Stimulated activated CD8-positive, alpha-beta memory T cell treated with anti-CD3 and anti-CD28 coated beads, Interleukin-4, amount 100 ng/mL, for 24 hours (primary cell): ENCODE results near the gene MTERF2.
"Not testable (repeated sequence)": the region's sequence is repeated elsewhere in the genome, so short reads cannot be mapped to it uniquely, and the experiment has no call there.

Source experiments
- DNase-seq: peaks from one replicate; pipeline ENCODE4 v3.0.0-alpha.2; 2020; ENCODE audit warnings: low read depth

Gene MTERF2

DNA sequence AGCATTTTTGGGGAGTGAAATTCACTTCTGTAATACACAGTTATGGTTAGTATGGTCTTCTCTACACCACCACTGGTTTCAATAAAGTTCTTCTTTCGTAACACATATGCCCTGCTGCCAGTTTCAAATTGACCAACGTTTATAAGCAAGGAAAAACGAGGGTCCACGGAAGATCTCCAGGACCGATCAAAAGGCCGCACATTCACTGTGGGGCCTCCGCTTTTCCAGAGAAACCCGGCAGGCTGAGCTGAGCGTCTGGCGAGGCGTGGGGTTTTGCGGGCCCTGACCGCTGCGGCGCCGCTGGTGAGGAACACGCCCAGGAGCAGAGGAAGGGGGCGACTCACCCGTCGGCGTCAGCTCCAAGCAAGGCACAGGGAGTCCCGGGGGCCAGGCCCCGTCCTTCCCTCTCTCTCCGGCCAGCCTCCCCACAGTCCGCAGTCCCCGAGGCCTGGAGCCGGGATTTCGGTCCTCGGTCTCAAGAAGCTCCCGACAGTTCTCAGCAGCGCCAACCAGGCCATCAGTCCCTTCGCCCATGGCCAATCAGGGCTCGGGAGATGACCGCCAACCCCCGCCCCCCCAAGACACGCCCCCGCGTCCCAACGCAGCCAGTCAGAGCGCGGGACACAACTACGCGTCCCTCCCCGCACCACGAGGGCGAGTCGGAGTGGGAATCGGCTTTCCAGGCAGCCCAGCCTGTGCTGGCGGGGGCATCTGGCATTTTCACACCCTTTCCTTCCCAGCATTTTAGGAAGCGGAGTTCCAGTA, at the start of gene MTERF2:
Gene MTERF2 (minus strand): TSS at position 522 of the 765 bp plus-strand sequence. CDS start 8,432 bp downstream, outside the sequence.
- peak; percentile 74 for DNase-seq

- no peak for DNase-seq
Measured at GRCh38 chr12:107035733-107036132, 48.8 kb upstream of the MTERF2 start.

GRCh38 chr12:107033758-107034739, 47.1 kb upstream of the MTERF2 start:
- DNase-seq = no peak

GRCh38 chr12:107032266-107032665, 45.3 kb upstream of the MTERF2 start:
- DNase-seq = no peak

- no peak for DNase-seq
Measured at GRCh38 chr12:107031061-107031460, 44.1 kb upstream of the MTERF2 start.

GRCh38 chr12:107029081-107029480, 42.1 kb upstream of the MTERF2 start:
- DNase-seq = no peak

DNA sequence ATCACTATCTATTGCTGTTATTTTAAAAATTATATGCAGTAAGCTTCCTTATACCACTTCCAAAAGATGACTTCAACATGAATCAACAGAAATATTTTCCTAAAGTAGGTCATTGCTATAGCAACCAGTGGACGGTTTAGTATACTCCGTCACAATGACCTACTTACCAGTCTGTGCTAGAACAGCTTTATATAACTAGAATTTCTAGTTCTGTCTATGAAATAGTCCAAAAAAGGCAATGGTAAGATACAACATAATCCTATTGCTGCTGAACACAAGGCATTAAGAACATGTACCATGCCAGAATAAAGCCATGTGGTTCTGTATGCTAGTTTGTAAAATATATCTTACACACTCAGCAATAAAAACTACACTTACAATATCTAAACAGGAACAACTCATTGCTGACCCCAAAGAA, 40.7 kb upstream of the MTERF2 start:
- DNase-seq = no peak

- no peak for DNase-seq
Measured at GRCh38 chr12:107026806-107027635, 40.1 kb upstream of the MTERF2 start.

DNA sequence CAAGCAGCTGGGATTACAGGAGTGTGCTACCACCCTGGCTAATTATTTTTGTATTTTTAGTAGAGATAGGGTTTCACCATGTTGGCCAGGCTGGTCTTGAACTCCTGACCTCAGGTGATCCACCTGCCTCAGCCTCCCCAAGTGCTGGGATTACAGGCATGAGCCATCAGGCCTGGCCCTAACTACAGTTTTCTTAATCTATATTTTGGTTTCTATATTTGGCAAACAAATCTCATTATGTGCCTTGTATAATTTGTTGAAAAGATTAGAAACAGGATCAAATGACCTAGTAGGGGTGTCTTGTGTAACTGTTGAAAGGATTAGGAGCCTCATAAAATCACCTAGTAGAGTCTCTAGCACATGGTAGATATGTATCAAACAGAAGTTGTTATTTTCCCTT, 39.4 kb upstream of the MTERF2 start:
- DNase-seq = not testable (repeated sequence)

DNA sequence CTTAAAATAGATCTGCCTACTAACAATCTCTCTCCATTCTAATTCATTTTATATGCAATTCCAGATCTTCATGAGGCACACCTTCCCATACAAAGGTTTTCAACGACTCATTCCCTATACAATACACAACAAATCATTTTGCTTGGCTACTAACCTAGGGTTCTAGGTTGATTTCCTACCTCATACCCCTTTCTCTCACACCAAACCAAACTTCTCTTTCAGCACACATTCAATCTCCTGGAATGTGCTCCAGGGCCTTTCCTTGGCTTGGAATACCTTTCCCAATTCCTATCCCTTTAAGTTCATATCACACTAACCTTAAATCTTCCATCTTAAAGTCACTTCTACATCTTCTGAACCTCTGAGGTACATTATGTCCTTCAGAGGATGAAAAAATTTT, 38.7 kb upstream of the MTERF2 start:
- DNase-seq = no peak

GRCh38 chr12:107019546-107019945, 32.6 kb upstream of the MTERF2 start:
- no peak for DNase-seq

GRCh38 chr12:107017042-107017441, 30.1 kb upstream of the MTERF2 start:
- DNase-seq = no peak

- DNase-seq = no peak
Measured at GRCh38 chr12:107014055-107014454, 27.1 kb upstream of the MTERF2 start.

- no peak for DNase-seq
Measured at GRCh38 chr12:107012736-107013425, 25.9 kb upstream of the MTERF2 start.

GRCh38 chr12:107011519-107011918, 24.6 kb upstream of the MTERF2 start:
- DNase-seq = no peak

DNA sequence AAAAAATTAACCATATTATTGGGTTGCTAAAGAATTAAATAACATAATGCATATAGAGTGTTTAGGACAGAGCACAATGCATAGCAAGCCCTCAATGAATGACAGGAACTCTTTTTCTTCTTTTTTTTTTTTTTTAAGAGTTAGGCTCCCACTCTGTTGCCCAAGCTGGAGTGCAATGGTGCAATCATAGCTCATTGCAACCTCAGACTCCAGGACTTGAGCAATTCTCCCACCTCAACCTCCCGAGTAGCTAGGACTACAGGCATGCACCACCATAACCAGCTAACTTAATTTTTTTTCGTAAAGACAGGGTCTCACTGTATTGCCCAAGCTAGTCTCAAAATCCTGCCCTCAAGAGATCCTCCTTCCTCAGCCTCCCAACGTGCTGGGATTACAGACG, 20.5 kb upstream of the MTERF2 start:
- DNase-seq = no peak

DNA sequence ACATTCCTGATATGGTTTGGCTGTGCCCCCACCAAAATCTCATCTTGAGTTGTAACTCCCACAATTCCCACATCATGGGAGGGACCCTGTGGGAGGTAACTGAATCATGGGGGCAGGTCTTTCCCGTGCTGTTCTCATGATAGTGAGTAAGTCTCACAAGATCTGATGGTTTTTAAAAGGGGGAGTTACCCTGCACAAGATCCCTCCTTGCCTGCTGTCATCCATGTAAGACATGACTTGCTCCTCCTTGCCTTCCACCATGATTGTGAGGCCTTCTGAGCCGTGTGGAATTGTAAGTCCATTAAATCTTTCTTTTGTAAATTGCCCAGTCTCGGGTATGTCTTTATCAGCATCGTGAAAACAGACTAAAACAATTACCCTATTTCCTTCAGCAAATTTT, 15.7 kb upstream of the MTERF2 start:
- not testable (repeated sequence) for DNase-seq

GRCh38 chr12:106999446-106999845, 12.5 kb upstream of the MTERF2 start:
- DNase-seq = no peak

DNA sequence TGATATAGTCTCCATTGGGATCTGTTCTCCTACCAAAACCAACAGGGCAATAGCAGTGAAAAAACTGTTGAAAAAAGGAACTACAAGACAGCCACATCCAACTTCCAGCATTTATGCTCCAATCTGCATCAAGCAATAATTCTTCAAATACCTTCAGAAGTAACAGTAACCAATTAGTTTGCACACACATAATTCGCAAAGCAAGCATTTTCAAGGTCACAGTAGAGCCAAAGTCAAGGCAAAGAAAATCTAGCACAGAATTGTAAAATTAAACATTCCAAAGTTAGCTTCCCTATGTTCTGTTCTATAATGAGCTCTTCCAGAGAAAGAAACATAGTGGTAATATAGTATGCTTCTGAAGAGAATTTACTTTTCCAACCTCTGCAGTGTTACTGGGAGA, 11.0 kb upstream of the MTERF2 start:
- DNase-seq = no peak

DNA sequence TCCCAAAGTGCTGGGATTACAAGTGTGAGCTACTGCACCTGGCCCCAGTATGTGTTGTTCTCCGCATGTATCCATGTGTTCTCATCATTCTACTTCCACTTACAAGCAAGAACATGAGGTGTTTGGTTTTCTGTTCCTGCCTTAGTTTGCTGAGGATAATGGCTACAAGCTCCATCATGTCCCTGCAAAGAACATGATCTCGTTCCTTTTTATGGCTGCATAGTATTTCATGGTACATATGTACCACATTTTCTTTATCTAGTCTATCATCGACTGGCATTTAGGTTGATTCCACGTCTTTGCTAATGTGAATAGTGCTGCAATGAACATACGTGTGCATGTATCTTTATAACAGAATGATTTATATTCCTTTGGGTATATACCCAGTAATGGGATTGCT, 9.2 kb upstream of the MTERF2 start:
- not testable (repeated sequence) for DNase-seq

DNA sequence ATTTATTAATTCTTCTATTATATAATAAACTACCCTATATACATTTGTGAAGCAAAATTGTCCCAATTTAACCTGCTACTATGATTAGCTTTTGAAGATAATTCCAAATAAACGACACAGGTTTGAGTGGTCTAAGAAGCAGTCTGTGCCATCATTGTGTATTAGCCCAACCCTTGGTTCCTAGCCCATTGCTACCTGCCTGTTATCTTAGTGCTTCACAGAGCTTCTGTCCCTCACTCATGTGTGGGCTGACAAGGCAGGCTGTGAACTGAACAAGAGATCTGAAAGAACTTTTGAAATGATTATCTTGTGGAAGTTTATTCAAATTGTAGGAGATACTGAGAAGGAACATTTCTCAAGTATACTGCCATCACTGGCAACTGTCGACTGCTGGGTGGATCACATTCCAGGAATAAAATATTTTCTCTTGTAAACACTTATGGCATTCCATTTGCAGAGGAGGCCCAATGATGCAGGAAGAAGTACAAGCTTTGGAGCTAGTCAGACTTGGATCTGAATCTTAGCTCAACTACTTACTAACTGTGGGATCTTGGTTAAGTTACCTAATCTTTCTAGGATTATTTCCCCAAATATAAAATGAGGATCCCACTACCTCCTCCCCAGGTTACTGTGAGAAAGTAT, 7.8 kb upstream of the MTERF2 start:
- DNase-seq = no peak
